H1 (cell line): Measurements from ENCODE around the gene RUSF1. TPM values are rescaled to one million over a fixed set of nuclear protein-coding genes. Genes with fewer than 3 reads are reported as not detected.

ENCODE experiments used
- CEBPB ChIP-seq: IDR thresholded peaks from 2 replicates; pipeline ENCODE4 v1.6.1; 2012; ENCODE audit warnings: low read depth, low read length
- RBBP5 ChIP-seq: IDR thresholded peaks from 2 replicates; pipeline ENCODE4 v1.7.1; 2012; ENCODE audit warnings: low read depth, mild to moderate bottlenecking, inconsistent platforms, low read length, moderate library complexity, borderline replicate concordance
- SIN3A ChIP-seq, 2 experiments: IDR thresholded peaks in 1 of 2; conservative IDR thresholded peaks in 1 of 2; 2 replicates each; pipeline ENCODE4 v1.6.1; 2011 to 2012; ENCODE audit warnings: low read length in 2 of 2, improper control_type of control experiment in 1 of 2, low read depth in 1 of 2, mild to moderate bottlenecking in 1 of 2
- SP1 ChIP-seq: IDR thresholded peaks from 2 replicates; pipeline ENCODE4 v1.6.1; 2011; ENCODE audit warnings: low read depth, low read length
- polyA plus RNA-seq, 7 experiments: library from polyadenylated mRNA; depleted of rRNA in 3 of 7; stranded (reverse) in 5 of 7; unstranded in 2 of 7; fragments of >200 nt in 5 of 7; fragments of 200-250 nt in 2 of 7; gene quantifications; 1 replicate in 5 of 7; 2 replicates in 1 of 7; 4 replicates in 1 of 7; pipeline versions ENCODE4 v1.2.1 to v1.2.3, GENCODE V29; 2011 to 2013; ENCODE audit warnings: missing spikeins in 2 of 7, mixed read lengths in 2 of 7
- total RNA-seq: library from RNA; stranded (reverse); fragmentation: NEBNext Ultra II Directional; extraction: Animal tissue kit (Norgen Biotek cat#: 25700); gene quantifications from 2 replicates; pipeline ENCODE4 v1.2.1, GENCODE V29; 2021
- TF ChIP-seq, protein P1 (sequence below), 3 experiments: IDR thresholded peaks; 1 replicate in 2 of 3; 2 replicates in 1 of 3; pipeline versions ENCODE4 v1.5.1 to v1.6.1; 2011; ENCODE audit warnings: low read length in 3 of 3, mild to moderate bottlenecking in 3 of 3, inconsistent platforms in 2 of 3, low read depth in 1 of 3, moderate library complexity in 1 of 3; ENCODE audit not compliant: insufficient read depth in 1 of 3; ENCODE audit errors: control extremely low read depth in 1 of 3
- TF ChIP-seq, protein P2 (sequence below): IDR thresholded peaks from 2 replicates; pipeline ENCODE4 v1.6.1; 2011; ENCODE audit warnings: low read length, improper control_type of control experiment
- TF ChIP-seq, protein P3 (sequence below): IDR thresholded peaks from 2 replicates; pipeline ENCODE4 v1.6.1; 2012; ENCODE audit warnings: inconsistent platforms

RUSF1 gene
- total and polyA plus RNA-seq, 2 of the 8 experiments (the other 6 are each of a cell fraction or from before 2014, with no cell fraction given): 22.5 to 33.7 TPM

DNA sequence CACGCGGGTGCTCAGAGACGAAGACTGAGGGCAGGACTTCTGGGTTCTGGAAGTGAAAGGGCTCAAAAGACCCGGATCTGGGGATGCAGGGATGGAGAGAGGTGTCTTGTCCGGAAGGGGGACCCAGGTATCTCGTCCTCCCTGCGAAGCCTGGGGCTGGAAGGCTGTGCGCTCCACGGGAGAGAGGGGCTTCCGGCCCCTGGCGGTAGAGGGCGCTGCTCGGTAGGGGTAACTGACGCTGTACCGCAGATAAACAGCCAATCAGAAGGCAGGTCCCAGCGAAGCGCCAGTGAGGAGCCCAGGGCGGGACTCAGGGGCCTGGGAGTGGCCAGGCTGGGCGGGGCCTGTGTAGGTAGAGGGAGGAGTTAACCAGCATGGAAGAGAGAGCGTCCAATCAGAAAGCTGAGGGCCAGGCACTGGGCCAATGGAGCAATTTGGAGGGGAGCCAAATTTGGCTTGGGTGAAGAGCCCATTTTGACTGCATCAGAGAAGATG lies 35.4 kb downstream of the RUSF1 start (continued):
- TF ChIP-seq, protein P1, sequence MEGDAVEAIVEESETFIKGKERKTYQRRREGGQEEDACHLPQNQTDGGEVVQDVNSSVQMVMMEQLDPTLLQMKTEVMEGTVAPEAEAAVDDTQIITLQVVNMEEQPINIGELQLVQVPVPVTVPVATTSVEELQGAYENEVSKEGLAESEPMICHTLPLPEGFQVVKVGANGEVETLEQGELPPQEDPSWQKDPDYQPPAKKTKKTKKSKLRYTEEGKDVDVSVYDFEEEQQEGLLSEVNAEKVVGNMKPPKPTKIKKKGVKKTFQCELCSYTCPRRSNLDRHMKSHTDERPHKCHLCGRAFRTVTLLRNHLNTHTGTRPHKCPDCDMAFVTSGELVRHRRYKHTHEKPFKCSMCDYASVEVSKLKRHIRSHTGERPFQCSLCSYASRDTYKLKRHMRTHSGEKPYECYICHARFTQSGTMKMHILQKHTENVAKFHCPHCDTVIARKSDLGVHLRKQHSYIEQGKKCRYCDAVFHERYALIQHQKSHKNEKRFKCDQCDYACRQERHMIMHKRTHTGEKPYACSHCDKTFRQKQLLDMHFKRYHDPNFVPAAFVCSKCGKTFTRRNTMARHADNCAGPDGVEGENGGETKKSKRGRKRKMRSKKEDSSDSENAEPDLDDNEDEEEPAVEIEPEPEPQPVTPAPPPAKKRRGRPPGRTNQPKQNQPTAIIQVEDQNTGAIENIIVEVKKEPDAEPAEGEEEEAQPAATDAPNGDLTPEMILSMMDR (IDR thresholded peaks at IDR 0.05; ENCODE audit: control extremely low read depth in 1 of 3, insufficient read depth in 1 of 3, low read depth in 1 of 3, low read length in 3 of 3): peak; percentile 82 to 96 (median 85)
- TF ChIP-seq SIN3A (conservative IDR thresholded peaks at IDR 0.05 in 1 of 2, IDR thresholded peaks at IDR 0.05 in 1 of 2; ENCODE audit: low read depth in 1 of 2, low read length in 2 of 2) (peak in 1 of 2 experiments; percentile 63; a peak in 1 of 4 replicates), RBBP5 (no peak), SP1 (peak; percentile 73; the same call in 1 of the 2 replicates), CEBPB (no peak)
- TF ChIP-seq, protein P2, sequence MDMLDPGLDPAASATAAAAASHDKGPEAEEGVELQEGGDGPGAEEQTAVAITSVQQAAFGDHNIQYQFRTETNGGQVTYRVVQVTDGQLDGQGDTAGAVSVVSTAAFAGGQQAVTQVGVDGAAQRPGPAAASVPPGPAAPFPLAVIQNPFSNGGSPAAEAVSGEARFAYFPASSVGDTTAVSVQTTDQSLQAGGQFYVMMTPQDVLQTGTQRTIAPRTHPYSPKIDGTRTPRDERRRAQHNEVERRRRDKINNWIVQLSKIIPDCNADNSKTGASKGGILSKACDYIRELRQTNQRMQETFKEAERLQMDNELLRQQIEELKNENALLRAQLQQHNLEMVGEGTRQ: no peak
- TF ChIP-seq, protein P3, sequence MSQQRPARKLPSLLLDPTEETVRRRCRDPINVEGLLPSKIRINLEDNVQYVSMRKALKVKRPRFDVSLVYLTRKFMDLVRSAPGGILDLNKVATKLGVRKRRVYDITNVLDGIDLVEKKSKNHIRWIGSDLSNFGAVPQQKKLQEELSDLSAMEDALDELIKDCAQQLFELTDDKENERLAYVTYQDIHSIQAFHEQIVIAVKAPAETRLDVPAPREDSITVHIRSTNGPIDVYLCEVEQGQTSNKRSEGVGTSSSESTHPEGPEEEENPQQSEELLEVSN: 0 out of 2 replicates have a peak, but pooled peaks have one; percentile 19
- TF ChIP-seq, all 59 proteins: peak for 11
